ENCODE results near the gene PRKCB.

The PRKCB gene

DNA sequence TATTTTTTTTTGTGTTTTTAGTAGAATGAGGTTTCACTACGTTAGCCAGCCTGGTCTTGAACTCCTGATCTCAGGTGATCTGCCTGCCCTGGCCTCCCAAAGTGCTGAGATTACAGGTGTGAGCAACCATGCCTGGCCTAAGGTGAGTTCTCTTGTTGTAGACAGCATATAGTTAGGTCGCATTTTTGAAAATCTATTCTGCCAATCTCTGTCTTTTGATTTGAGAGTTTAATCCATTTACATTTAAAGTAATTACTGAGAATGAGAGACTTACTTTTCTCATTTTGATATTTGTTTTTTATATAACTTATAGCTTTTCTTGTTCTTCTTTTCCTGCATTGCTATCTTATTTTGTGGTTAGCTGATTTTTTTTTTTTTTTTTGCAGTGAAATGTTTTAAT is 6.3 kb upstream of the PRKCB start:
- TF ChIP-seq, protein P1, sequence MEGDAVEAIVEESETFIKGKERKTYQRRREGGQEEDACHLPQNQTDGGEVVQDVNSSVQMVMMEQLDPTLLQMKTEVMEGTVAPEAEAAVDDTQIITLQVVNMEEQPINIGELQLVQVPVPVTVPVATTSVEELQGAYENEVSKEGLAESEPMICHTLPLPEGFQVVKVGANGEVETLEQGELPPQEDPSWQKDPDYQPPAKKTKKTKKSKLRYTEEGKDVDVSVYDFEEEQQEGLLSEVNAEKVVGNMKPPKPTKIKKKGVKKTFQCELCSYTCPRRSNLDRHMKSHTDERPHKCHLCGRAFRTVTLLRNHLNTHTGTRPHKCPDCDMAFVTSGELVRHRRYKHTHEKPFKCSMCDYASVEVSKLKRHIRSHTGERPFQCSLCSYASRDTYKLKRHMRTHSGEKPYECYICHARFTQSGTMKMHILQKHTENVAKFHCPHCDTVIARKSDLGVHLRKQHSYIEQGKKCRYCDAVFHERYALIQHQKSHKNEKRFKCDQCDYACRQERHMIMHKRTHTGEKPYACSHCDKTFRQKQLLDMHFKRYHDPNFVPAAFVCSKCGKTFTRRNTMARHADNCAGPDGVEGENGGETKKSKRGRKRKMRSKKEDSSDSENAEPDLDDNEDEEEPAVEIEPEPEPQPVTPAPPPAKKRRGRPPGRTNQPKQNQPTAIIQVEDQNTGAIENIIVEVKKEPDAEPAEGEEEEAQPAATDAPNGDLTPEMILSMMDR (IDR thresholded peaks at IDR 0.05; ENCODE audit: insufficient read depth, low read length), result no peak
- no peak for TF ChIP-seq POLR2AphosphoS5 (IDR thresholded peaks at IDR 0.05; ENCODE audit: low read depth)
- no peak for TF ChIP-seq REST (IDR thresholded peaks at IDR 0.05; ENCODE audit: insufficient replicate concordance, low read depth)
- TF ChIP-seq GABPA (IDR thresholded peaks at IDR 0.05; ENCODE audit: low read depth), result no peak
- TF ChIP-seq SPI1 (IDR thresholded peaks at IDR 0.05; ENCODE audit: borderline replicate concordance, low read depth), result no peak
- no peak overlapping the region for H3K4me3 ChIP-seq (replicated peaks; ENCODE audit: insufficient read depth, low read length)
- no peaks in the 10 kb centered on the region for H3K27me3 ChIP-seq (ENCODE audit: insufficient read depth, poor library complexity, severe bottlenecking)
- no peak overlapping the region for H3K27ac ChIP-seq (replicated peaks)
- no peak for DNase-seq (ENCODE audit: low read depth in 1 of 2, low spot score in 1 of 2)

DNA sequence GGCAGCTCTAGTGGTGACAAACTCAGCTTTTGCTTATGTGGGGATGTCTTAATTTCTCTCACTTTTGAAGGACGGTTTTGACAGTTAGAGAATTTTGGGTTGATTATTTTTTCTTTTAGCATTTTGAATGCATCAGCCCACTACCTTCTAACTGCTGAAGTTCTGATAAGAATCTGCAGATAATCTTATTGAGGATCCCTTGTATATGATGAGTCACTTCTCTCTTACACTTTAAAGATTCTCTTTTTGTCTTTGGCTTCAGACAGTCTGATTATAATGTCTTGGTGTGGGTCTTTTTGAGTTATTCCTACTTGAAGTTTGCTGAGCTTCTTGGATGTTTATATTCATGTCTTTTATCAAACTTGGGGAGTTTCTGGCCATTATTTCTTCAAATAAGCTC is 5.5 kb upstream of the PRKCB start:
- no peak for DNase-seq (ENCODE audit: low read depth in 1 of 2, low spot score in 1 of 2)
- Histone ChIP-seq H3K27me3 (ENCODE audit: insufficient read depth, poor library complexity, severe bottlenecking) (no peaks in the 10 kb centered on the region), H3K4me3 (replicated peaks; ENCODE audit: insufficient read depth, low read length) (no peak overlapping the region), H3K27ac (replicated peaks) (no peak overlapping the region)
- TF ChIP-seq, protein P1 (IDR thresholded peaks at IDR 0.05; ENCODE audit: insufficient read depth, low read length), result no peak

DNA sequence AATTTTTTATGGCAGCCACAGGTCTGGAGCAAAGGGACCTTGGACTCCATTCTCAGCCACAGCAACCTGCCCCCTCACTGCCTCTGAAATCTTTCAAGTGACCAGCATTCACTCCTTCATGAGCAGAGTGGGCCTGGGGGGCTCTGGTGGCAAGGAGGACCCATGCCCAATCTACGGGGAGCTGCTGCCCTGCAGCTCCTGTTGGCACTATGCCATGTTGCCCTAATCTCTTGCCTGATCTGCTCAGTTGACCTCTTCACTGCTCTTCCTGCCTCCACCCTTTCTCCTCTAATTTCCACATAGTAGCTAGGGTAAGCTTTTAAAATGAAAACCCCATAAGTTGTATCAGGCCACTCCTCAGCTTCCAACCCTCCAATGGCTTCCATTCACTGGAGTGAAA is 2.9 kb upstream of the PRKCB start:
- no peak for TF ChIP-seq REST (IDR thresholded peaks at IDR 0.05; ENCODE audit: insufficient replicate concordance, low read depth)
- no peak for TF ChIP-seq GABPA (IDR thresholded peaks at IDR 0.05; ENCODE audit: low read depth)
- no peak for TF ChIP-seq POLR2AphosphoS5 (IDR thresholded peaks at IDR 0.05; ENCODE audit: low read depth)
- TF ChIP-seq, protein P1 (IDR thresholded peaks at IDR 0.05; ENCODE audit: insufficient read depth, low read length), result no peak
- TF ChIP-seq SPI1 (IDR thresholded peaks at IDR 0.05; ENCODE audit: borderline replicate concordance, low read depth), result no peak
- Histone ChIP-seq H3K4me3 (replicated peaks; ENCODE audit: insufficient read depth, low read length) (no peak overlapping the region), H3K27me3 (ENCODE audit: insufficient read depth, poor library complexity, severe bottlenecking) (no peaks in the 10 kb centered on the region), H3K27ac (replicated peaks) (no peak overlapping the region)
- no peak for DNase-seq (ENCODE audit: low read depth in 1 of 2, low spot score in 1 of 2)

- H3K27ac ChIP-seq (replicated peaks), result no peak overlapping the region
These were observed 2.3 kb upstream of the PRKCB start for GRCh38 chr16:23833504-23833903.

More at GRCh38 chr16:23833504-23833903, 2.3 kb upstream of the PRKCB start:
- DNase-seq (ENCODE audit: low read depth in 1 of 2, low spot score in 1 of 2), result no peak
- Histone ChIP-seq H3K4me3 (replicated peaks; ENCODE audit: insufficient read depth, low read length) (no peak overlapping the region), H3K27me3 (ENCODE audit: insufficient read depth, poor library complexity, severe bottlenecking) (no peaks in the 10 kb centered on the region)
- TF ChIP-seq GABPA (IDR thresholded peaks at IDR 0.05; ENCODE audit: low read depth), result no peak
- TF ChIP-seq, protein P1 (IDR thresholded peaks at IDR 0.05; ENCODE audit: insufficient read depth, low read length), result no peak
- TF ChIP-seq REST (IDR thresholded peaks at IDR 0.05; ENCODE audit: insufficient replicate concordance, low read depth), result no peak
- no peak for TF ChIP-seq POLR2AphosphoS5 (IDR thresholded peaks at IDR 0.05; ENCODE audit: low read depth)
- TF ChIP-seq SPI1 (IDR thresholded peaks at IDR 0.05; ENCODE audit: borderline replicate concordance, low read depth), result no peak

All from HL-60 (cell line).